KBM-7 (cell line): Measurements from ENCODE around the gene SLC19A1.

Experiments
- DNase-seq: peaks from one replicate; pipeline ENCODE4 v3.0.0-alpha.2; 2015
- in situ Hi-C: fragments of 300-500 bp; cut with MboI; formaldehyde crosslinking; loops from 2 replicates; pipeline ENCODE4 v1.14.3; 2020; ENCODE audit warnings: low sequenced_read_pairs, low pct_unique_long_range_greater_than_20kb, mixed read lengths

The SLC19A1 gene

GRCh38 chr21:45466330-45467220, 75.7 kb downstream of the SLC19A1 start:
- in situ Hi-C loops = no loop called here
- no peak for DNase-seq

- DNase-seq = no peak
- in situ Hi-C loops = no loop called here
Measured at GRCh38 chr21:45465611-45466329, 76.5 kb downstream of the SLC19A1 start.

GRCh38 chr21:45465105-45465504, 77.1 kb downstream of the SLC19A1 start:
- DNase-seq = no peak
- in situ Hi-C loops = no loop called here

GRCh38 chr21:45464309-45464708, 77.9 kb downstream of the SLC19A1 start:
- in situ Hi-C loops = no loop called here
- no peak for DNase-seq

- in situ Hi-C loops = no loop called here
- no peak for DNase-seq
Measured at GRCh38 chr21:45463871-45464270, 78.4 kb downstream of the SLC19A1 start.

- in situ Hi-C loops = no loop called here
- no peak for DNase-seq
Measured at GRCh38 chr21:45461806-45462341, 80.4 kb downstream of the SLC19A1 start.

GRCh38 chr21:45461369-45461750, 80.9 kb downstream of the SLC19A1 start:
- in situ Hi-C loops = no loop called here

GRCh38 chr21:45460611-45461368, 81.5 kb downstream of the SLC19A1 start:
- in situ Hi-C loops = no loop called here
- DNase-seq = no peak

More at GRCh38 chr21:45461369-45461750, 80.9 kb downstream of the SLC19A1 start:
- no peak for DNase-seq

- no peak for DNase-seq
- in situ Hi-C loops = no loop called here
Measured at GRCh38 chr21:45460011-45460565, 82.2 kb downstream of the SLC19A1 start.

GRCh38 chr21:45459171-45460010, 82.8 kb downstream of the SLC19A1 start:
- in situ Hi-C loops = no loop called here
- DNase-seq = no peak

- in situ Hi-C loops = no loop called here
- DNase-seq = no peak
Measured at GRCh38 chr21:45458281-45459170, 83.7 kb downstream of the SLC19A1 start.

GRCh38 chr21:45457832-45458172, 84.4 kb downstream of the SLC19A1 start:
- in situ Hi-C loops = no loop called here
- DNase-seq = no peak

- DNase-seq = no peak
- in situ Hi-C loops = no loop called here
Measured at GRCh38 chr21:45457161-45457831, 84.9 kb downstream of the SLC19A1 start.

- no peak for DNase-seq
- in situ Hi-C loops = no loop called here
Measured at GRCh38 chr21:45456584-45457160, 85.6 kb downstream of the SLC19A1 start.

GRCh38 chr21:45455674-45456583, 86.3 kb downstream of the SLC19A1 start:
- in situ Hi-C loops = no loop called here

More at GRCh38 chr21:45455674-45456583, 86.3 kb downstream of the SLC19A1 start:
- DNase-seq = no peak
